IMR-90 (cell line): ENCODE results near the gene UNC50. TPM values are rescaled to one million over a fixed set of nuclear protein-coding genes. Genes with fewer than 3 reads are reported as not detected.

Source experiments
- ATAC-seq: fragments of 200-7000 bp; cut with Tn5 transposase; 2 replicates; pipeline ENCODE4 v1.9.1; 2020; ENCODE audit warnings: low read depth, mild to moderate bottlenecking, moderate library complexity
- BruUV-seq: library from RNA; stranded (reverse); fragments of 400-500 nt; replicated peaks from 2 replicates; lab custom pipeline; 2021; lab: Mats Ljungman, UMichigan
- CTCF ChIA-PET: fragments of 300-600 bp; formaldehyde crosslinking; extraction: SDS; loops from one replicate; lab custom pipeline; 2021; ENCODE audit warnings: antibody characterized with exemption; lab: Yijun Ruan, JAX
- POLR2A ChIA-PET: fragments of 300-600 bp; sonication (Branson Sonifier 250); formaldehyde crosslinking; loops from one replicate; lab custom pipeline; 2022; ENCODE audit warnings: antibody characterized with exemption; ENCODE audit not compliant: unreplicated experiment; lab: Charles Lee
- DNase-seq: peaks from one replicate; pipeline ENCODE4 v3.0.0; 2013
- H2AFZ ChIP-seq: replicated peaks from 2 replicates; pipeline ENCODE3; 2013; ENCODE audit warnings: low read length, mild to moderate bottlenecking; ENCODE audit not compliant: poor library complexity
- H2AK5ac ChIP-seq: 2 replicates; pipeline ENCODE4 v1.6.1; 2013; ENCODE audit warnings: low read depth, low read length, inconsistent platforms
- H2AK9ac ChIP-seq: replicated peaks from 2 replicates; pipeline ENCODE3; 2013; ENCODE audit warnings: mild to moderate bottlenecking, low read depth, low read length, moderate library complexity; ENCODE audit not compliant: poor library complexity
- H2BK120ac ChIP-seq: 2 replicates; pipeline ENCODE4 v1.6.1; 2013; ENCODE audit warnings: low read depth, low read length, inconsistent platforms
- H2BK15ac ChIP-seq: 3 replicates; pipeline ENCODE4 v1.6.1; 2013; ENCODE audit warnings: low read depth, low read length, inconsistent platforms
- H2BK20ac ChIP-seq: 2 replicates; pipeline ENCODE4 v1.6.1; 2013; ENCODE audit warnings: low read depth, mild to moderate bottlenecking, inconsistent platforms, low read length, moderate library complexity
- H2BK5ac ChIP-seq: 2 replicates; pipeline ENCODE4 v1.6.1; 2013; ENCODE audit warnings: mild to moderate bottlenecking, low read depth, low read length, inconsistent platforms; ENCODE audit not compliant: poor library complexity, severe bottlenecking
- H3K14ac ChIP-seq: replicated peaks from 2 replicates; pipeline ENCODE4 v1.6.1; 2013; ENCODE audit warnings: low read depth, low read length, inconsistent platforms
- H3K18ac ChIP-seq: 2 replicates; pipeline ENCODE4 v1.6.1; 2013; ENCODE audit warnings: low read depth, low read length, control low read depth
- H3K23ac ChIP-seq: 2 replicates; pipeline ENCODE4 v1.6.1; 2013; ENCODE audit warnings: low read depth, low read length, inconsistent platforms
- H3K27ac ChIP-seq: 2 replicates; pipeline ENCODE4 v1.5.1; 2013; ENCODE audit warnings: mild to moderate bottlenecking, control low read depth, low read length; ENCODE audit not compliant: insufficient read depth
- H3K27me3 ChIP-seq: 2 replicates; pipeline ENCODE4 v1.6.1; 2013; ENCODE audit warnings: low read length; ENCODE audit not compliant: control insufficient read depth, insufficient read depth
- H3K36me3 ChIP-seq: 2 replicates; pipeline ENCODE4 v1.6.1; 2013; ENCODE audit warnings: low read length, mixed read lengths; ENCODE audit not compliant: control insufficient read depth, insufficient read depth
- H3K4ac ChIP-seq: 2 replicates; pipeline ENCODE4 v1.6.1; 2013; ENCODE audit warnings: low read depth, low read length, inconsistent platforms
- H3K4me1 ChIP-seq: 2 replicates; pipeline ENCODE4 v1.6.1; 2013; ENCODE audit warnings: low read length, mixed read lengths; ENCODE audit not compliant: control insufficient read depth, insufficient read depth
- H3K4me2 ChIP-seq: 2 replicates; pipeline ENCODE4 v1.6.1; 2013; ENCODE audit warnings: low read depth, mild to moderate bottlenecking, control low read depth, low read length, moderate library complexity
- H3K4me3 ChIP-seq: 2 replicates; pipeline ENCODE4 v1.5.1; 2013; ENCODE audit warnings: low read depth, mild to moderate bottlenecking, control low read depth, low read length, moderate library complexity; ENCODE audit not compliant: insufficient read depth
- H3K56ac ChIP-seq: 2 replicates; pipeline ENCODE4 v1.6.1; 2013; ENCODE audit warnings: low read length, inconsistent platforms; ENCODE audit not compliant: insufficient read depth; ENCODE audit errors: extremely low read depth
- H3K79me1 ChIP-seq, 2 experiments: 2 replicates each; pipeline ENCODE4 v1.6.1; 2013; ENCODE audit warnings: low read length in 2 of 2, inconsistent platforms in 1 of 2, low read depth in 1 of 2
- H3K9ac ChIP-seq: 2 replicates; pipeline ENCODE4 v1.6.1; 2013; ENCODE audit warnings: low read depth, low read length, control low read depth
- H3K9me1 ChIP-seq: 2 replicates; pipeline ENCODE4 v1.6.1; 2013; ENCODE audit warnings: low read length, inconsistent platforms; ENCODE audit not compliant: insufficient read depth
- H3K9me3 ChIP-seq: 2 replicates; pipeline ENCODE4 v1.6.1; 2013; ENCODE audit warnings: low read length; ENCODE audit not compliant: control insufficient read depth, insufficient read depth
- H4K20me1 ChIP-seq: 2 replicates; pipeline ENCODE4 v1.6.1; 2013; ENCODE audit warnings: low read length, inconsistent platforms; ENCODE audit not compliant: insufficient read depth
- H4K5ac ChIP-seq: 2 replicates; pipeline ENCODE4 v1.6.1; 2013; ENCODE audit warnings: mild to moderate bottlenecking, low read depth, low read length, control low read depth
- H4K8ac ChIP-seq, 2 experiments: 2 replicates each; pipeline ENCODE4 v1.6.1; 2013; ENCODE audit warnings: low read depth in 2 of 2, low read length in 2 of 2, control low read depth in 1 of 2, inconsistent platforms in 1 of 2
- H4K91ac ChIP-seq: 2 replicates; pipeline ENCODE4 v1.6.1; 2013; ENCODE audit warnings: low read depth, low read length, inconsistent platforms; ENCODE audit not compliant: insufficient read depth
- BHLHE40 ChIP-seq: fragments of 150-350 bp; IDR thresholded peaks from 2 replicates; pipeline ENCODE4 v1.6.1; 2016; ENCODE audit warnings: mild to moderate bottlenecking, low read depth, low read length
- WGBS, 2 experiments: methylation state at CpG; one replicate each; pipeline versions ENCODE4 v1.1.5 to v1.1.7; 2013; ENCODE audit warnings: missing lambda C conversion rate in 2 of 2; ENCODE audit not compliant: insufficient read length in 1 of 2; ENCODE audit errors: extremely low coverage in 2 of 2; 5-methylcytosine and 5-hydroxymethylcytosine counted together
- dilution Hi-C: fragments of 300-500 bp; cut with HindIII; formaldehyde crosslinking; loops from one replicate; pipeline ENCODE4 v1.14.3; 2018; ENCODE audit warnings: low sequenced_read_pairs; ENCODE audit not compliant: unreplicated experiment
- in situ Hi-C: fragments of 300-500 bp; cut with MboI; formaldehyde crosslinking; loops from 3 replicates; pipeline ENCODE4 v1.14.3; 2019; ENCODE audit warnings: low sequenced_read_pairs, inconsistent platforms, mixed read lengths
- intact Hi-C: fragments of 100-400 bp; cut with micrococcal nuclease; formaldehyde crosslinking; loops from 2 replicates; pipeline ENCODE4 v1.10.0; 2022
- polyA plus RNA-seq, 3 experiments: library from polyadenylated mRNA; depleted of rRNA; stranded (reverse); fragments of >200 nt; gene quantifications; 2 replicates each; pipeline ENCODE4 v1.2.3, GENCODE V29; 2012; ENCODE audit warnings: low replicate concordance in 1 of 3
- total RNA-seq: library from RNA; depleted of rRNA; stranded (reverse); fragments of >200 nt; gene quantifications from 2 replicates; pipeline ENCODE4 v1.2.3, GENCODE V29; 2012

UNC50 gene
- total and polyA plus RNA-seq, 2 of the 4 experiments (the other 2 are of a cell fraction), result 18.3 to 34.1 TPM

GRCh38 chr2:98573426-98573825, 35.0 kb upstream of the UNC50 start:
- no peak overlapping the region for H3K56ac ChIP-seq
- no peak overlapping the region for H4K5ac ChIP-seq
- no peak overlapping the region for H2BK20ac ChIP-seq
- no peak overlapping the region for H4K91ac ChIP-seq
- no peaks in the 10 kb centered on the region for H3K27me3 ChIP-seq
- BruUV-seq, result no TSS peak
- CTCF ChIA-PET, result no interaction called here
- H3K14ac ChIP-seq, result no peak overlapping the region
- H3K9me3 ChIP-seq, result no peaks in the 10 kb centered on the region
- intact Hi-C loops (no loop called here), in situ Hi-C loops (no loop called here), dilution Hi-C loops (no loop called here)
- no peak overlapping the region for H3K4me3 ChIP-seq
- no peak overlapping the region for H4K8ac ChIP-seq
- DNase-seq (no peak), ATAC-seq (no peak)
- no peaks in the 10 kb centered on the region; a peak in 1 of 4 replicates for H3K79me1 ChIP-seq
- no peak overlapping the region for H3K9ac ChIP-seq
- H2AK5ac ChIP-seq, result no peak overlapping the region
- H3K4me1 ChIP-seq, result no peaks in the 10 kb centered on the region
- no peak overlapping the region for H2AFZ ChIP-seq
- H2AK9ac ChIP-seq, result no peak overlapping the region
- WGBS, 2 experiments, result no CpG with 5 or more reads among the region's 13 CpGs
- H2BK120ac ChIP-seq, result no peak overlapping the region
- no peak overlapping the region for H3K27ac ChIP-seq
- H3K36me3 ChIP-seq, result peaks cover 37% of the 10 kb centered on the region
- no peak overlapping the region for H3K23ac ChIP-seq
- TF ChIP-seq BHLHE40, result no peak
- peaks cover 4% of the 10 kb centered on the region; the same call in 1 of the 2 replicates for H4K20me1 ChIP-seq
- peaks cover 9% of the 10 kb centered on the region for H3K9me1 ChIP-seq
- H2BK5ac ChIP-seq, result no peak overlapping the region
- H3K4me2 ChIP-seq, result no peak overlapping the region
- POLR2A ChIA-PET, result no interaction called here
- H3K4ac ChIP-seq, result no peak overlapping the region
- H3K18ac ChIP-seq, result no peak overlapping the region
- H2BK15ac ChIP-seq, result no peak overlapping the region
